GM23338 (cell line): ENCODE data around the gene SIDT2.

Source experiments
- CREB1 ChIP-seq: fragments of 250-450 bp; sonication (Bioruptor Pico); IDR thresholded peaks from 2 replicates; pipeline ENCODE4 v1.5.0; 2020; ENCODE audit warnings: low read depth, mild to moderate bottlenecking, moderate library complexity
- EZH2 ChIP-seq: fragments of 200-600 bp; sonication (generic); IDR thresholded peaks from one replicate; pipeline ENCODE4 v1.8.0; 2017; ENCODE audit warnings: antibody characterized with exemption, mild to moderate bottlenecking, low read depth; ENCODE audit not compliant: unreplicated experiment
- EZH2phosphoT487 ChIP-seq: fragments of 200-600 bp; sonication (generic); IDR thresholded peaks from one replicate; pipeline ENCODE4 v1.8.1; 2018; ENCODE audit warnings: antibody characterized with exemption; ENCODE audit not compliant: unreplicated experiment
- JUNB ChIP-seq: IDR thresholded peaks from one replicate; pipeline ENCODE4 v1.6.1; 2016; ENCODE audit warnings: antibody characterized with exemption; ENCODE audit not compliant: unreplicated experiment
- POLR2AphosphoS5 ChIP-seq: IDR thresholded peaks from 2 replicates; pipeline ENCODE4 v1.6.1; 2016; ENCODE audit warnings: antibody characterized with exemption, low read depth
- REST ChIP-seq: IDR thresholded peaks from one replicate; pipeline ENCODE4 v1.6.1; 2018; ENCODE audit warnings: antibody characterized with exemption; ENCODE audit not compliant: unreplicated experiment
- ZNF331 ChIP-seq: fragments of 250-450 bp; sonication (Bioruptor Pico); IDR thresholded peaks from 2 replicates; pipeline ENCODE4 v1.5.0; 2020; ENCODE audit warnings: low read depth, mild to moderate bottlenecking, moderate library complexity
- TF ChIP-seq, protein P1 (sequence below), 2 experiments: fragments of 200-600 bp in 1 of 2; sonication (generic) in 1 of 2; conservative IDR thresholded peaks; 2 replicates each; pipeline versions ENCODE4 v1.5.1 to v1.6.1; 2016 to 2017; ENCODE audit warnings: antibody characterized with exemption in 2 of 2, low read depth in 2 of 2, mild to moderate bottlenecking in 2 of 2, moderate library complexity in 1 of 2
- TF ChIP-seq, protein P2 (sequence below): IDR thresholded peaks from 2 replicates; pipeline ENCODE4 v1.6.1; 2016; ENCODE audit warnings: antibody characterized with exemption

DNA sequence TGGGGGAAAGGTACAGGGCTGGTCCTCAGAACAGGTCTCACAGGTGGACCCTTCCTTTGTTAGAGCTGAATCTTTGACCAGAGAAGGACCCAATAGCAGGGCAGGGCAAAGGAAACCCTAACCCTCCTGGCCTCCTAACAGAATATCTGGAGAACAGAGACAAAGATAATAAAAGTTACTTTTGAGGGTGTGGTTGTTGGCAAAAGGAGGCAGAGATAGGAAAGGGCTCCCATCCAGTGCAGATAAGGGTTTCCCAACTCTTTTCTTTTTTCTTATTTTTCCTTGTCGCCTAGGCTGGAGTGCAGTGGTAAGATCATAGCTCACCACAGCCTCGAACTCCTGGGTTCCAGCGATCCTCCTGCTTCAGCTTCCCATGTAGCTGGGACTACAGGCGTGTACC lies 41.5 kb downstream of the SIDT2 start:
- no peak for TF ChIP-seq EZH2
- TF ChIP-seq, protein P1, sequence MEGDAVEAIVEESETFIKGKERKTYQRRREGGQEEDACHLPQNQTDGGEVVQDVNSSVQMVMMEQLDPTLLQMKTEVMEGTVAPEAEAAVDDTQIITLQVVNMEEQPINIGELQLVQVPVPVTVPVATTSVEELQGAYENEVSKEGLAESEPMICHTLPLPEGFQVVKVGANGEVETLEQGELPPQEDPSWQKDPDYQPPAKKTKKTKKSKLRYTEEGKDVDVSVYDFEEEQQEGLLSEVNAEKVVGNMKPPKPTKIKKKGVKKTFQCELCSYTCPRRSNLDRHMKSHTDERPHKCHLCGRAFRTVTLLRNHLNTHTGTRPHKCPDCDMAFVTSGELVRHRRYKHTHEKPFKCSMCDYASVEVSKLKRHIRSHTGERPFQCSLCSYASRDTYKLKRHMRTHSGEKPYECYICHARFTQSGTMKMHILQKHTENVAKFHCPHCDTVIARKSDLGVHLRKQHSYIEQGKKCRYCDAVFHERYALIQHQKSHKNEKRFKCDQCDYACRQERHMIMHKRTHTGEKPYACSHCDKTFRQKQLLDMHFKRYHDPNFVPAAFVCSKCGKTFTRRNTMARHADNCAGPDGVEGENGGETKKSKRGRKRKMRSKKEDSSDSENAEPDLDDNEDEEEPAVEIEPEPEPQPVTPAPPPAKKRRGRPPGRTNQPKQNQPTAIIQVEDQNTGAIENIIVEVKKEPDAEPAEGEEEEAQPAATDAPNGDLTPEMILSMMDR (conservative IDR thresholded peaks at IDR 0.05; ENCODE audit: low read depth in 2 of 2) = no peak
- TF ChIP-seq POLR2AphosphoS5 = no peak
- TF ChIP-seq, protein P2, sequence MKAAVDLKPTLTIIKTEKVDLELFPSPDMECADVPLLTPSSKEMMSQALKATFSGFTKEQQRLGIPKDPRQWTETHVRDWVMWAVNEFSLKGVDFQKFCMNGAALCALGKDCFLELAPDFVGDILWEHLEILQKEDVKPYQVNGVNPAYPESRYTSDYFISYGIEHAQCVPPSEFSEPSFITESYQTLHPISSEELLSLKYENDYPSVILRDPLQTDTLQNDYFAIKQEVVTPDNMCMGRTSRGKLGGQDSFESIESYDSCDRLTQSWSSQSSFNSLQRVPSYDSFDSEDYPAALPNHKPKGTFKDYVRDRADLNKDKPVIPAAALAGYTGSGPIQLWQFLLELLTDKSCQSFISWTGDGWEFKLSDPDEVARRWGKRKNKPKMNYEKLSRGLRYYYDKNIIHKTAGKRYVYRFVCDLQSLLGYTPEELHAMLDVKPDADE = no peak
- no peak for TF ChIP-seq EZH2phosphoT487
- TF ChIP-seq JUNB = no peak
- TF ChIP-seq CREB1 = no peak
- no peak for TF ChIP-seq ZNF331 (CRISPR knock-in tag)
- no peak for TF ChIP-seq REST
